Gastroesophageal sphincter (tissue), 3 donors: ENCODE data around the gene SPEG.

Experiments used
- EP300 ChIP-seq: sonication (generic); formaldehyde crosslinking; IDR thresholded peaks from one replicate; pipeline ENCODE4 v1.6.1; 2017; ENCODE audit warnings: antibody characterized with exemption, mild to moderate bottlenecking
- POLR2A ChIP-seq, 2 donors: fragments of 450-650 bp; IDR thresholded peaks; one replicate each; pipeline ENCODE4 v1.6.1; 2017; ENCODE audit warnings: antibody characterized with exemption in 2 of 2, mild to moderate bottlenecking in 2 of 2, moderate library complexity in 1 of 2
- POLR2AphosphoS5 ChIP-seq: sonication (generic); formaldehyde crosslinking; IDR thresholded peaks from one replicate; pipeline ENCODE4 v1.6.1; 2017; ENCODE audit warnings: antibody characterized with exemption
- TF ChIP-seq, protein P1 (sequence below), 4 experiments: fragments of 200-600 bp in 2 of 4; fragments of 450-650 bp in 2 of 4; sonication (generic) in 1 of 4; IDR thresholded peaks; one replicate each; pipeline ENCODE4 v1.5.1; 2017 to 2019; ENCODE audit warnings: antibody characterized with exemption in 4 of 4, mild to moderate bottlenecking in 2 of 4, moderate library complexity in 2 of 4

DNA sequence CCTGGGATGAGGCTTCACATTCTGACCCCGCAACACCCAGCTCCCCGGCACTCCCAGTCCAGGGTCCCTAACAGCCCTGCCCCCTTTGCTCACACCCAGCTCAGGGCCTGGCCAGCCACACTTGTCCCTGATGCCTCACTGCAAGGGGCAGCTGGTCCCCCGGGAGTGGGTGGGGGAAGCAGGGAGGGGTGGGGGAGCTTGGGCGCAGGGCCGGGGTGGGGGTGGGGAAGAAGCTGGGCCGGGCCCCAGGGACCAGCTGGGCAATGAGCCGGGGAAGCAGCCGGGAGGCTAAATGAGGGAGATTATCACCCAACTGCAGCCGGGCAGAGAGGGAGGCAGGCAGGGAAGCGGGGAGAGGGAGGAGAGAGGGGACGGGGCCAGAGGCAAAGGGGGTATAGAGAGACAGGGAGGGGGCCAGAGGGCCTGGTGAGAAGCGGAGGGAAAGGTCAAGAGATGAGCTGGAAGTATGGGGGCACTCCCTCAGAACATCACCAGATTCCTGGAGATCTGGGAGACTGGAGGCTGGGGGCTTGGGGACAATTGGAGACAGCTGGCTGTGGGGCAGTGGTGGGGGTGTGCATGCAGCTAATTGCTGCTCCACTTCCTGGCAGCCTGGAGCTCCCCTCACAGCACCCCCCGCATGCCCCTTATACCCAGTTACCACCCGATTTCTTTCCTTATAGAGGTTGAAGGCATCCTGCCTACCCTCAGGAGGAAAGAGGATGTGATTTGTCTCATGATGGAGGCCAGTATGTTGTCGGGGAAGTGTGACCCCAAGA lies 77.1 kb downstream of the SPEG start:
- TF ChIP-seq, protein P1, sequence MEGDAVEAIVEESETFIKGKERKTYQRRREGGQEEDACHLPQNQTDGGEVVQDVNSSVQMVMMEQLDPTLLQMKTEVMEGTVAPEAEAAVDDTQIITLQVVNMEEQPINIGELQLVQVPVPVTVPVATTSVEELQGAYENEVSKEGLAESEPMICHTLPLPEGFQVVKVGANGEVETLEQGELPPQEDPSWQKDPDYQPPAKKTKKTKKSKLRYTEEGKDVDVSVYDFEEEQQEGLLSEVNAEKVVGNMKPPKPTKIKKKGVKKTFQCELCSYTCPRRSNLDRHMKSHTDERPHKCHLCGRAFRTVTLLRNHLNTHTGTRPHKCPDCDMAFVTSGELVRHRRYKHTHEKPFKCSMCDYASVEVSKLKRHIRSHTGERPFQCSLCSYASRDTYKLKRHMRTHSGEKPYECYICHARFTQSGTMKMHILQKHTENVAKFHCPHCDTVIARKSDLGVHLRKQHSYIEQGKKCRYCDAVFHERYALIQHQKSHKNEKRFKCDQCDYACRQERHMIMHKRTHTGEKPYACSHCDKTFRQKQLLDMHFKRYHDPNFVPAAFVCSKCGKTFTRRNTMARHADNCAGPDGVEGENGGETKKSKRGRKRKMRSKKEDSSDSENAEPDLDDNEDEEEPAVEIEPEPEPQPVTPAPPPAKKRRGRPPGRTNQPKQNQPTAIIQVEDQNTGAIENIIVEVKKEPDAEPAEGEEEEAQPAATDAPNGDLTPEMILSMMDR (IDR thresholded peaks at IDR 0.05), result no peak
- no peak for TF ChIP-seq POLR2A (IDR thresholded peaks at IDR 0.05)
- TF ChIP-seq POLR2AphosphoS5, result no peak
- TF ChIP-seq EP300, result no peak
